HepG2 (cell line): ENCODE results near the gene MPV17L2. TPM values are rescaled to one million over a fixed set of nuclear protein-coding genes. Genes with fewer than 3 reads are reported as not detected.

Experiments used
- ATAC-seq: fragments of 200-7000 bp; cut with Tn5 transposase; 3 replicates; pipeline ENCODE4 v1.9.1; 2020; ENCODE audit warnings: mild to moderate bottlenecking, moderate library complexity
- BruUV-seq: library from RNA; stranded (reverse); fragments of 400-500 nt; replicated peaks from 2 replicates; lab custom pipeline; 2021; lab: Mats Ljungman, UMichigan
- CTCF ChIA-PET: fragments of 300-600 bp; formaldehyde crosslinking; extraction: SDS; loops from one replicate; lab custom pipeline; 2021; ENCODE audit warnings: low total read pairs, inconsistent platforms, low intra/inter-chr PET ratio; lab: Yijun Ruan, JAX
- POLR2A ChIA-PET: fragments of 350-600 bp; sonication (Branson Sonifier 250); formaldehyde crosslinking; loops from one replicate; lab custom pipeline; 2020; ENCODE audit warnings: antibody characterized with exemption, inconsistent platforms; lab: Yijun Ruan, JAX
- DNase-seq: peaks from one replicate; pipeline ENCODE4 v3.0.0-alpha.2; 2015; ENCODE audit warnings: low spot score
- FAIRE-seq: peaks from 3 replicates; lab custom pipeline; 2011; peaks lifted over from hg19 to GRCh38; lab: Jason Lieb, UNC
- H2AFZ ChIP-seq: one replicate; pipeline ENCODE4 v1.6.1; 2011; ENCODE audit warnings: low read length, inconsistent platforms
- H3K27ac ChIP-seq: fragments of 300-600 bp; 3 replicates; pipeline ENCODE4 v1.8.0; 2011; ENCODE audit warnings: mixed run types, mild to moderate bottlenecking, mixed read lengths, low read length, inconsistent platforms; ENCODE audit not compliant: insufficient read depth; ENCODE audit errors: extremely low read length
- H3K27me3 ChIP-seq, 2 experiments: fragments of 200-600 bp in 1 of 2; 2 replicates in 1 of 2; 3 replicates in 1 of 2; pipeline versions ENCODE4 v1.6.0 to v1.8.0; 2011; ENCODE audit warnings: low read length in 2 of 2, mild to moderate bottlenecking in 2 of 2, moderate library complexity in 2 of 2, inconsistent platforms in 1 of 2; ENCODE audit not compliant: insufficient read depth in 2 of 2, control insufficient read depth in 1 of 2
- H3K36me3 ChIP-seq, 2 experiments: fragments of 200-600 bp in 1 of 2; replicated peaks in 1 of 2; 2 replicates in 1 of 2; 3 replicates in 1 of 2; pipeline versions ENCODE4 v1.5.1 to v1.8.0; 2011; ENCODE audit warnings: low read length in 2 of 2, inconsistent platforms in 1 of 2; ENCODE audit not compliant: insufficient read depth in 2 of 2, control insufficient read depth in 1 of 2
- H3K4me1 ChIP-seq: 2 replicates; pipeline ENCODE4 v1.5.1; 2012; ENCODE audit warnings: low read length, inconsistent platforms; ENCODE audit not compliant: insufficient read depth
- H3K4me2 ChIP-seq: 2 replicates; pipeline ENCODE4 v1.6.0; 2011; ENCODE audit warnings: low read depth, low read length, inconsistent platforms
- H3K4me3 ChIP-seq, 3 experiments: fragments of 200-600 bp in 1 of 3; sonication (generic), shearing (Covaris generic) in 1 of 3; replicated peaks in 1 of 3; 2 replicates each; pipeline ENCODE4 v1.5.1; 2011 to 2016; ENCODE audit warnings: low read length in 3 of 3, inconsistent platforms in 2 of 3, low read depth in 2 of 3, mild to moderate bottlenecking in 2 of 3, control low read depth in 1 of 3, mixed read lengths in 1 of 3; ENCODE audit not compliant: insufficient read depth in 1 of 3
- H3K79me2 ChIP-seq: one replicate; pipeline ENCODE4 v1.6.1; 2011; ENCODE audit warnings: low read length, inconsistent platforms; ENCODE audit not compliant: insufficient read depth
- H3K9ac ChIP-seq: 2 replicates; pipeline ENCODE4 v1.6.0; 2011; ENCODE audit warnings: mild to moderate bottlenecking, low read depth, low read length, inconsistent platforms; ENCODE audit not compliant: insufficient read depth
- H3K9me3 ChIP-seq: 2 replicates; pipeline ENCODE4 v1.5.1; 2012; ENCODE audit warnings: mild to moderate bottlenecking, low read length
- H4K20me1 ChIP-seq: 2 replicates; pipeline ENCODE4 v1.6.0; 2011; ENCODE audit warnings: inconsistent platforms, mild to moderate bottlenecking, low read length, moderate library complexity; ENCODE audit not compliant: insufficient read depth
- BORCS8-MEF2B ChIP-seq: sonication (generic); formaldehyde crosslinking; IDR thresholded peaks from 2 replicates; pipeline ENCODE4 v1.8.0; 2022; ENCODE audit warnings: mild to moderate bottlenecking, missing genetic modification reagents
- IKZF1 ChIP-seq: fragments of 450-650 bp; IDR thresholded peaks from 2 replicates; pipeline ENCODE4 v1.7.1; 2016
- MXD1 ChIP-seq: sonication (generic); formaldehyde crosslinking; IDR thresholded peaks from 2 replicates; pipeline ENCODE4 v1.4.0; 2020; ENCODE audit warnings: mild to moderate bottlenecking, missing genetic modification reagents
- POLR2A ChIP-seq, 2 experiments: IDR thresholded peaks; 2 replicates each; pipeline ENCODE4 v1.6.1; 2011; ENCODE audit warnings: low read depth in 2 of 2, low read length in 2 of 2, mild to moderate bottlenecking in 1 of 2, moderate library complexity in 1 of 2; ENCODE audit not compliant: insufficient read depth in 1 of 2
- ZC3H13 ChIP-seq: sonication (generic); formaldehyde crosslinking; IDR thresholded peaks from 2 replicates; pipeline ENCODE4 v1.8.1; 2023; ENCODE audit warnings: mild to moderate bottlenecking, missing genetic modification reagents, moderate library complexity
- ZMYM3 ChIP-seq: sonication (generic); formaldehyde crosslinking; IDR thresholded peaks from 2 replicates; pipeline ENCODE4 v1.5.1; 2020; ENCODE audit warnings: mild to moderate bottlenecking, missing genetic modification reagents
- ZNF331 ChIP-seq: sonication (generic); formaldehyde crosslinking; IDR thresholded peaks from 2 replicates; pipeline ENCODE4 v1.4.0; 2020; ENCODE audit warnings: missing genetic modification reagents
- ZNF768 ChIP-seq: sonication (generic); formaldehyde crosslinking; IDR thresholded peaks from 2 replicates; pipeline ENCODE4 v1.4.0; 2020; ENCODE audit warnings: missing genetic modification reagents
- ZNF816 ChIP-seq: sonication (generic); formaldehyde crosslinking; IDR thresholded peaks from 2 replicates; pipeline ENCODE4 v1.8.0; 2022; ENCODE audit warnings: missing genetic modification reagents, mild to moderate bottlenecking, borderline replicate concordance
- ZSCAN5A ChIP-seq: sonication (generic); formaldehyde crosslinking; IDR thresholded peaks from 2 replicates; pipeline ENCODE4 v1.8.0; 2022; ENCODE audit warnings: mild to moderate bottlenecking, missing genetic modification reagents, borderline replicate concordance
- WGBS: methylation state at CpG from one replicate; pipeline ENCODE4 v1.1.6; 2017; ENCODE audit warnings: low lambda C conversion rate; 5-methylcytosine and 5-hydroxymethylcytosine counted together
- in situ Hi-C: cut with HindIII; loops from 2 replicates; pipeline ENCODE4 v1.10.0; 2017; ENCODE audit warnings: low pct_unique_long_range_greater_than_20kb; ENCODE audit not compliant: extremely low pct_ligation_motif_present
- intact Hi-C: fragments of 100-400 bp; cut with micrococcal nuclease; formaldehyde crosslinking; loops from one replicate; pipeline ENCODE4 v1.10.0; 2022; ENCODE audit not compliant: unreplicated experiment
- polyA plus RNA-seq, 8 experiments: library from polyadenylated mRNA; depleted of rRNA in 3 of 8; stranded (reverse) in 7 of 8; unstranded in 1 of 8; fragments of >200 nt; fragmentation: Illumina TruSeq in 4 of 8; extraction: Trizol in 4 of 8; gene quantifications; 2 replicates each; pipeline versions ENCODE4 v1.2.1 to v1.2.3, GENCODE V29; 2011 to 2016; ENCODE audit warnings: low read depth in 4 of 8, missing spikeins in 1 of 8, mixed read lengths in 1 of 8; ENCODE audit not compliant: insufficient read depth in 1 of 8
- total RNA-seq, 5 experiments: library from RNA; depleted of rRNA; stranded (reverse); fragments of >200 nt; fragmentation: Illumina TruSeq; extraction: Trizol; gene quantifications; 2 replicates each; pipeline ENCODE4 v1.2.3, GENCODE V29; 2016; ENCODE audit warnings: low read depth in 1 of 5
- TF ChIP-seq, protein P1 (sequence below): sonication (generic); formaldehyde crosslinking; IDR thresholded peaks from 2 replicates; pipeline ENCODE4 v1.4.0; 2020; ENCODE audit warnings: missing genetic modification reagents

MPV17L2 gene
- total and polyA plus RNA-seq, 2 of the 13 experiments (the other 11 are each of a cell fraction or from before 2014, with no cell fraction given) = 13.6 to 16.7 TPM

GRCh38 chr19:18171605-18172327 lies 21.3 kb upstream of the MPV17L2 start:
- H3K9me3 ChIP-seq = no peaks in the 10 kb centered on the region
- TF ChIP-seq MXD1 = no peak
- TF ChIP-seq IKZF1 = no peak
- 0 out of 2 replicates have a peak, but pooled peaks have one; percentile 46 for TF ChIP-seq ZMYM3
- TF ChIP-seq ZNF331 (CRISPR knock-in tag) = no peak
- TF ChIP-seq ZNF816 (CRISPR knock-in tag) = no peak
- peak; percentile 90; the same call in 1 of the 2 replicates for TF ChIP-seq ZNF768
- peak in 1 of 2 experiments; percentile 39; a peak in 1 of 4 replicates for TF ChIP-seq POLR2A (IDR thresholded peaks at IDR 0.05; ENCODE audit: insufficient read depth in 1 of 2, low read depth in 2 of 2, low read length in 2 of 2)
- TF ChIP-seq, protein P1, sequence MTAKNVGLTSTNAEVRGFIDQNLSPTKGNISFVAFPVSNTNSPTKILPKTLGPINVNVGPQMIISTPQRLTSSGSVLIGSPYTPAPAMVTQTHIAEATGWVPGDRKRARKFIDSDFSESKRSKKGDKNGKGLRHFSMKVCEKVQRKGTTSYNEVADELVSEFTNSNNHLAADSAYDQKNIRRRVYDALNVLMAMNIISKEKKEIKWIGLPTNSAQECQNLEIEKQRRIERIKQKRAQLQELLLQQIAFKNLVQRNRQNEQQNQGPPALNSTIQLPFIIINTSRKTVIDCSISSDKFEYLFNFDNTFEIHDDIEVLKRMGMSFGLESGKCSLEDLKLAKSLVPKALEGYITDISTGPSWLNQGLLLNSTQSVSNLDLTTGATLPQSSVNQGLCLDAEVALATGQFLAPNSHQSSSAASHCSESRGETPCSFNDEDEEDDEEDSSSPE (CRISPR knock-in tag) = no peak
- TF ChIP-seq ZSCAN5A = no peak
- peak; percentile 29; the same call in 1 of the 2 replicates for TF ChIP-seq BORCS8-MEF2B
- no peak for TF ChIP-seq ZC3H13 (CRISPR knock-in tag)
- no peaks in the 10 kb centered on the region for H3K27me3 ChIP-seq
- DNase-seq = no peak
- ATAC-seq = no peak
- no peak overlapping the region for H2AFZ ChIP-seq
- no peak overlapping the region for H3K4me2 ChIP-seq
- H4K20me1 ChIP-seq = 0 out of 2 replicates have a peak, but pooled peaks cover 3% of the 10 kb centered on the region
- in situ Hi-C loops = loop anchor here (10.0 kb wide), 1 partner anchor 167 kb away; the partner anchor contains the start of gene ARRDC2
- no peak overlapping the region for H3K4me3 ChIP-seq
- CTCF ChIA-PET = no interaction called here
- no TSS peak for BruUV-seq
- no peak for FAIRE-seq
- WGBS = 94% methylated on average over 8 of the region's 8 CpGs
- H3K27ac ChIP-seq = no peak overlapping the region
- peaks cover 14% of the 10 kb centered on the region for H3K4me1 ChIP-seq
- intact Hi-C loops = no loop called here
- H3K9ac ChIP-seq = no peak overlapping the region
- no peaks in the 10 kb centered on the region for H3K79me2 ChIP-seq
- peaks cover 8 to 24% of the 10 kb centered on the region in 2 experiments for H3K36me3 ChIP-seq
- POLR2A ChIA-PET = interaction anchor here (0.7 to 1.7 kb wide), 3 partner anchors 21 to 62 kb away, joined by 3 to 4 read pairs (median 3); partner anchors contain the start of gene MPV17L2
